ENCODE measurements around the gene ANAPC10.
"Not testable (repeated sequence)": the region's sequence is repeated elsewhere in the genome, so short reads cannot be mapped to it uniquely, and the experiment has no call there.

The ANAPC10 gene

DNA sequence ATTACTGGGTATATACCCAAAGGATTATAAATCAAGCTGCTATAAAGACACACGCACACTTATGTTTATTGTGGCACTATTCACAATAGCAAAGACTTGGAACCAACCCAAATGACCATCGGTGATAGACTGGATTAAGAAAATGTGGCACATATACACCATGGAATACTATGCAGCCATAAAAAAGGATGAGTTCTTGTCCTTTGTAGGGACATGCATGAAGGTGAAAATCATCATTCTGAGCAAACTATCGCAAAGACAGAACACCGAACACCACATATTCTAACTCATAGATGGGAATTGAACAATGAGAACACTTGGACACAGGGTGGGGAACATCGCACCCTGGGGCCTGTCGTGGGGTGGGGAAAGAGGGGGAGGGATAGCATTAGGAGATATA is 87.7 kb downstream of the ANAPC10 start:
- DNase-seq (ENCODE audit: low read depth in 2 of 2) = not testable (repeated sequence)

DNA sequence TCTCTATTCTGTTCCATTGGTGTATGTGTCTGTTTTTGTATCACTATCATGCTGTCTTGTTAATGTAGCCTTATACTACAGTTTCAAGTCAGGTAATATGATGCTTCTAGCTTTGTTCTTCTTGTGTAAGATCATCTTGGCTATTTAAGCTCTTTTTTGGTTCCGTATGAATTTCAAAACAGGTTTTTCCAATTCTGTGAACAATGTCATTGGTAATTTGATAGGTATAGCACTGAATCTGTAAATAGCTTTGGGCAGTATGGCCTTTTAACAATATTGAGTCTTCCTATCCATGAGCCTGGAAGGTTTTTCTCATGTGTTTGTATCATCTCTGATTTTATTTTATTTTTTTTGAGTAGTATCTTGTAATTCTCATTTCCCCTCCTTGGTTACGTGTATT is 94.3 kb downstream of the ANAPC10 start:
- DNase-seq (ENCODE audit: low read depth in 2 of 2) = no peak

GRCh38 chr4:145001635-145002034 is 96.4 kb downstream of the ANAPC10 start:
- DNase-seq (ENCODE audit: low read depth in 2 of 2) = no peak

- not testable (repeated sequence) for DNase-seq (ENCODE audit: low read depth in 2 of 2)
Observed at GRCh38 chr4:145000656-145001055, 97.3 kb downstream of the ANAPC10 start.

DNA sequence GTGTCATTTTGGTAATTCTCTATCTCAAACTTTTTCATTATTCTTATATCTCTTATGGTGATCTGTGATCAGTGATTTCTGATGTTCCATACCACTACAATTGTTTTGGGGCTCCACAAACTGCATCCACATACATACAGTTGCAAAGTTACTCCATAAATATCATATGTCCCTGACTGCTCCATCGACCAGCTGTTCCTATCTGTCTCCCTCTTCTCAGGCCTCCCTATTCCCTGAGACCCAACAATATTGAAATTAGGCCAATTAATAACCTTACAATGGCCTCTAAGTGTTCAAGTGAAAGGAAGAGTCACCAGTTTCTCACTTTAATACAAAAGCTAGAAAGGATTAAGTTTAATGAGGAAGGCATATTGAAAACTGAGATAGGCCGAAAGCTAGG is 108.7 kb downstream of the ANAPC10 start:
- DNase-seq (ENCODE audit: low read depth in 2 of 2) = no peak

DNA sequence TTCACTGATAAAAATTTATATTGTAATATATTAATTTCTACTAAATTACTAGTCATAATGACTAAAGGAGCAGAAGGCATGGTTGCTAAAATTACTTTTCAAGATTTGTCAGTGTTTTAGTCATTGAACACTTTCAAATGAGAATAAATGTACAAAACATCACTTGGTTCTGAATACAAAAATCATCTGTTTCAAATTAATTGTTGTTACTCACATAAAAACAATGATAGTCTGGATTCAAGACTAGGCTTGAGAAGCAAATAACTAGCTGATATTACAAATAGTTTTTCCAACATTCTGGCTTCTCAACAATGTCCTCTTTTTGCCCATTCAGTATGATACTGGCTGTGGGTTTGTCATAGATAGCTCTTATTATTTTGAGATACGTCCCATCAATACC is 112.5 kb downstream of the ANAPC10 start:
- no peak for DNase-seq (ENCODE audit: low read depth in 2 of 2)

- DNase-seq (ENCODE audit: low read depth in 2 of 2) = no peak
Observed at GRCh38 chr4:144985014-144985413, 113.0 kb downstream of the ANAPC10 start.

DNA sequence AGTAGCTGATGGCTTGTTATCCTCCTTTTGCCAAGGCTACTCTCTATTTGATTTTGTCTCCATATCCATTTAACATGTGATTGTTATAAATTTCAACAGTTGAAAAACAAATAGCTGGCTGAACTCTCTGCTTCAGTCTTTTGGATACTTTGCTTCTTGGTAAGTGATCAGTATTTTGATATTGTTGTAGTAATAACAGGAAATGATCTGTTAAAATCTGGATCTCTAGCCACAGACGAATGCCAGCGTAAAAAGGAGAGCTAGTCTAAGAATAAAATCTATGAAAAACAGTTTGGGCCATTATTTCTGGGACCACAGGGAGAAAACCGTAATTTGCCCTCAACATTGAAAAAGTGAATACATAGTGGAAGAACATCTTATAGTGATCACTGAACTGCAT is 113.8 kb downstream of the ANAPC10 start:
- DNase-seq (ENCODE audit: low read depth in 2 of 2) = no peak

GRCh38 chr4:144975718-144976117 is 122.3 kb downstream of the ANAPC10 start:
- DNase-seq (ENCODE audit: low read depth in 2 of 2) = no peak

DNA sequence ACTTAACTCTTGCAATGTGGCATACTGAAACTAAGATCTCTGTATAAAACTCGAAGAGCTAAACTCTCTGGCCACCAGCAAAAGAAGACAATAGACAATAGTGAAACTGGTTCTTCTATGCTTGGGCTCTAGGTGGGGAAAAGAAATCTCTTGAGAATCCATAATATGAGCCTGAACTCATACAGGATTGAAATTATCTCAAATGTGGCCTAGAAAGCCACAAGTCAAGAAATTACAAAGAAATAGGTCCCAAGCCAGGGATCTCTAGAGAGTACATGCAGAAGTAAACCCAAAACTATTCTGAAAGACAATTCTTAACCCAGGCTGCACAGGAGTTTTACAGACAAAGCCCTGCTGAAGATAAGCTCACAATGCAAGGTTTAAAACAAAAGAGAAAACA is 127.4 kb downstream of the ANAPC10 start:
- DNase-seq (ENCODE audit: low read depth in 2 of 2) = no peak

DNA sequence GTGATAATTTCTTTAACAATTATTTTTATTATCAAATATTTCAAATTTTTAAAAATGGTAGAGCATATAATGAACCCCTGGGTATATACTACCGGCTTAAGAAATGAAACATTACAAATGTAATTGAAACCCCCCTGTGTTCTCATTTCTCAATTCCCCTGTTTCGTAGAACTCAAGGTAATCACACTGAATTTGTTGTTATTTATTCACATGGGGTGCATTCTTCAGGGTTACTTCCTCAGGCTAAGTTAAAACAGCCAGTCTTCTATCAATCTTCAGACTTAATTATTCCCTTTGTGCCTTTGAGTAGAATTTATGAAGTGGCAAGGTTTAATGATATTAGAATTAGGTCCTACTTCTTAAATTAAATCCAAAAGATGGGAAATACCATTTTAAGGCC is 128.2 kb downstream of the ANAPC10 start:
- DNase-seq (ENCODE audit: low read depth in 2 of 2) = no peak

DNA sequence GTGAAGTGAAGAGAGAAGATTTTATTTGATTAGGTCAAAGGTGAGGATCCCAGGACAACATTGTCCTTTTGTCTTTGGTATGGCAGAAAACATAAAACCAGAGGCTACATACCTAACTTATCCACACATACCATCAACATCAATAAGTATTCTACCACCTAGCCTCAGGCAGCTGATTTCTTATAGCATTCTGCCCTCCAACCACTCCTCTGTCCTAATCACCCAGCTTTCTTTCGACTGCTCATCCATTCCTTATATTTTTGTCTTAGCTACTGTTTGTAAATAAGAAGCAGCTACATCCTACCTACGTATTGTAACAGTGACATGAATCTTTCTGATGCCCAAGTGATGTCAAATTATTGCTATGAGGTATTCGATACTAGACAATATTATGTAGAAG is 129.4 kb downstream of the ANAPC10 start:
- DNase-seq (ENCODE audit: low read depth in 2 of 2) = no peak

GRCh38 chr4:144967161-144967560 is 130.8 kb downstream of the ANAPC10 start:
- no peak for DNase-seq (ENCODE audit: low read depth in 2 of 2)

GRCh38 chr4:144962300-144962699 is 135.7 kb downstream of the ANAPC10 start:
- no peak for DNase-seq (ENCODE audit: low read depth in 2 of 2)

- DNase-seq (ENCODE audit: low read depth in 2 of 2) = no peak
Observed at GRCh38 chr4:144955104-144955503, 142.9 kb downstream of the ANAPC10 start.

- DNase-seq (ENCODE audit: low read depth in 2 of 2) = no peak
Observed at GRCh38 chr4:144954230-144954629, 143.8 kb downstream of the ANAPC10 start.

GRCh38 chr4:144948421-144948820 is 149.6 kb downstream of the ANAPC10 start:
- DNase-seq (ENCODE audit: low read depth in 2 of 2) = no peak

GRCh38 chr4:144948009-144948408 is 150.0 kb downstream of the ANAPC10 start:
- no peak for DNase-seq (ENCODE audit: low read depth in 2 of 2)
